K562 (cell line): ENCODE results near the gene RAB4B. TPM values are rescaled to one million over a fixed set of nuclear protein-coding genes. Genes with fewer than 3 reads are reported as not detected.

Source experiments
- ATAC-seq: fragments of 200-7000 bp; cut with Tn5 transposase; 3 replicates; pipeline ENCODE4 v1.9.1; 2020; ENCODE audit warnings: moderate library complexity
- BruUV-seq: library from RNA; stranded (reverse); fragments of 400-500 nt; replicated peaks from 2 replicates; lab custom pipeline; 2021; lab: Mats Ljungman, UMichigan
- CTCF ChIA-PET: fragments of 300-600 bp; formaldehyde crosslinking; extraction: SDS; loops from one replicate; lab custom pipeline; 2021; ENCODE audit warnings: low intra/inter-chr PET ratio; lab: Yijun Ruan, JAX
- POLR2A ChIA-PET: fragments of 300-600, 350-650 bp; sonication (Branson Sonifier 250); formaldehyde crosslinking; extraction: SDS; loops from one replicate; lab custom pipeline; 2021; ENCODE audit warnings: antibody characterized with exemption, inconsistent platforms; lab: Yijun Ruan, JAX
- DNase-seq, 4 experiments: peaks; one replicate each; pipeline versions ENCODE4 v3.0.0 to v3.0.0-alpha.2; 2011 to 2018; ENCODE audit warnings: low spot score in 3 of 4, mixed read lengths in 3 of 4; ENCODE audit errors: extremely low read depth in 1 of 4
- FAIRE-seq: peaks from 2 replicates; lab custom pipeline; 2011; peaks lifted over from hg19 to GRCh38; lab: Jason Lieb, UNC
- H2AFZ ChIP-seq: 2 replicates; pipeline ENCODE4 v1.6.0; 2011; ENCODE audit warnings: low read depth, low read length, control low read depth, inconsistent platforms
- H3K27ac ChIP-seq: fragments of 200-600 bp; 3 replicates; pipeline ENCODE4 v1.8.0; 2011; ENCODE audit warnings: low read depth, mild to moderate bottlenecking, control low read depth, inconsistent platforms, low read length, moderate library complexity, mixed read lengths; ENCODE audit errors: extremely low read depth
- H3K27me3 ChIP-seq, 2 experiments: fragments of 300-600 bp in 1 of 2; 2 replicates in 1 of 2; 3 replicates in 1 of 2; pipeline versions ENCODE4 v1.6.0 to v1.8.0; 2011; ENCODE audit warnings: inconsistent platforms in 2 of 2, low read length in 2 of 2, mild to moderate bottlenecking in 1 of 2, mixed read lengths in 1 of 2, moderate library complexity in 1 of 2; ENCODE audit not compliant: control insufficient read depth in 2 of 2, insufficient read depth in 2 of 2
- H3K36me3 ChIP-seq: fragments of 300-600 bp; 3 replicates; pipeline ENCODE4 v1.8.0; 2011; ENCODE audit warnings: mild to moderate bottlenecking, low read length, inconsistent platforms; ENCODE audit not compliant: control insufficient read depth, insufficient read depth
- H3K4me1 ChIP-seq, 2 experiments: fragments of 200-600 bp in 1 of 2; replicated peaks in 1 of 2; 2 replicates in 1 of 2; 3 replicates in 1 of 2; pipeline versions ENCODE4 v1.5.1 to v1.8.0; 2011; ENCODE audit warnings: inconsistent platforms in 2 of 2, low read length in 2 of 2, mild to moderate bottlenecking in 1 of 2, mixed read lengths in 1 of 2, moderate library complexity in 1 of 2; ENCODE audit not compliant: control insufficient read depth in 2 of 2, insufficient read depth in 2 of 2
- H3K4me2 ChIP-seq: 2 replicates; pipeline ENCODE4 v1.6.1; 2011; ENCODE audit warnings: low read length, control low read depth, inconsistent platforms, mixed read lengths; ENCODE audit not compliant: insufficient read depth
- H3K4me3 ChIP-seq: fragments of 200-600 bp; sonication (generic), shearing (Covaris generic); 2 replicates; pipeline ENCODE4 v1.5.1; 2016; ENCODE audit warnings: control low read depth, inconsistent platforms
- H3K79me2 ChIP-seq: fragments of 200-600 bp; 3 replicates; pipeline ENCODE4 v1.8.0; 2011; ENCODE audit warnings: low read length, inconsistent platforms; ENCODE audit not compliant: control insufficient read depth, insufficient read depth
- H3K9ac ChIP-seq, 2 experiments: 2 replicates each; pipeline versions ENCODE4 v1.6.0 to v1.6.1; 2011; ENCODE audit warnings: low read depth in 2 of 2, low read length in 2 of 2, control low read depth in 1 of 2, inconsistent platforms in 1 of 2, mild to moderate bottlenecking in 1 of 2, mixed read lengths in 1 of 2; ENCODE audit not compliant: insufficient read depth in 1 of 2
- H3K9me1 ChIP-seq: one replicate; pipeline ENCODE4 v1.6.0; 2011; ENCODE audit warnings: inconsistent platforms, mild to moderate bottlenecking, low read length, moderate library complexity; ENCODE audit not compliant: control insufficient read depth, insufficient read depth
- H3K9me3 ChIP-seq: replicated peaks from 2 replicates; pipeline ENCODE4 v1.5.1; 2011; ENCODE audit warnings: low read depth, low read length, inconsistent platforms; ENCODE audit not compliant: control insufficient read depth, insufficient read depth
- H4K20me1 ChIP-seq: replicated peaks from 2 replicates; pipeline ENCODE4 v1.6.1; 2011; ENCODE audit warnings: low read length, inconsistent platforms, mixed read lengths; ENCODE audit not compliant: control insufficient read depth, insufficient read depth
- POLR2A ChIP-seq: fragments of 450-650 bp; conservative IDR thresholded peaks from 2 replicates; pipeline ENCODE4 v1.6.1; 2016
- TFAP4 ChIP-seq: sonication (generic); formaldehyde crosslinking; IDR thresholded peaks from 2 replicates; pipeline ENCODE4 v1.8.0; 2022; ENCODE audit warnings: missing genetic modification reagents, mild to moderate bottlenecking, moderate library complexity, borderline replicate concordance
- ZBTB33 ChIP-seq: sonication (generic); formaldehyde crosslinking; IDR thresholded peaks from 2 replicates; pipeline ENCODE4 v1.8.1; 2023; ENCODE audit warnings: mild to moderate bottlenecking, missing genetic modification reagents
- WGBS: fragments of 100-300 bp; shearing (Covaris generic); methylation state at CpG from one replicate; pipeline ENCODE4 v1.1.6; 2016; ENCODE audit warnings: low coverage, mixed read lengths; ENCODE audit not compliant: insufficient coverage; ENCODE audit errors: missing lambda C conversion rate; 5-methylcytosine and 5-hydroxymethylcytosine counted together
- in situ Hi-C: fragments of 300-500 bp; cut with MboI; formaldehyde crosslinking; loops from 4 replicates; pipeline ENCODE4 v1.15.0; 2018; ENCODE audit warnings: inconsistent platforms, mixed read lengths
- intact Hi-C: fragments of 100-400 bp; cut with micrococcal nuclease; formaldehyde crosslinking; loops from 2 replicates; pipeline ENCODE4 v1.14.2; 2022
- polyA plus RNA-seq, 8 experiments: library from polyadenylated mRNA; depleted of rRNA in 4 of 8; stranded (reverse) in 5 of 8; unstranded in 3 of 8; fragments of >200 nt; fragmentation: Nextera tagmentation in 2 of 8; fragmentation: Illumina TruSeq in 1 of 8; extraction: Ambion mirVana in 2 of 8; extraction: Trizol in 1 of 8; gene quantifications; 2 replicates each; pipeline versions ENCODE4 v1.2.1 to v1.2.3, GENCODE V29; 2011 to 2014; ENCODE audit warnings: inconsistent platforms in 1 of 8, missing spikeins in 1 of 8
- total RNA-seq, 7 experiments: library from RNA; depleted of rRNA in 6 of 7; stranded (reverse); fragments of >200 nt in 6 of 7; fragmentation: Illumina TruSeq in 2 of 7; extraction: Trizol in 2 of 7; gene quantifications; 2 replicates each; pipeline versions ENCODE4 v1.2.1 to v1.2.3, GENCODE V29; 2011 to 2021; ENCODE audit warnings: low replicate concordance in 1 of 7

The RAB4B gene
- total and polyA plus RNA-seq, 9 of the 15 experiments (the other 6 are each of a cell fraction or from before 2014, with no cell fraction given) = 0.28 to 20.4 (median 9.0) TPM

GRCh38 chr19:40739871-40740703 lies 38.0 kb upstream of the RAB4B start (continued):
- TF ChIP-seq ZBTB33 (CRISPR knock-in tag) (0 out of 2 replicates have a peak, but pooled peaks have one; percentile 45), TFAP4 (CRISPR knock-in tag) (peak; percentile 22; the same call in 1 of the 2 replicates), POLR2A (peak; percentile 43; the same call in 1 of the 2 replicates)
- TF ChIP-seq, all 486 proteins: peak for 5

DNA sequence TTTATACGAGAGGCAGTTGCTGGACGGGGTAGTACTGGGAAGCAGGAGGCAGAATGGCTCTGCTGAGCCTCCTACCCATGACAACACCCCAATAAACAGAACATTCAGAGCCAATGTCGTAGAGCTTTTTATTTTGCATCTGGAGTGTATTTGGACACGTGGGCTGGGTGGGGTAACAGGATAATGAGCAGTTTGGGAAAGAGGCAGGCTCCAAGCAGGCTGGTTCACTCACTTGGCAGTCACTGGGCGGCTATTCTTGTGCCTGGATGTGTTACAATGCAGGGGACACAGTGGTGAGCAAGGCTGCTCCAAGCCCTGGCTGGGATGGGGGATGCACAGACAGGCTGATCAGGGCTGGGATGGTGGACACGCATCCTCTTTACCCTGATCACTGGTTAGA lies 37.3 kb upstream of the RAB4B start:
- intact Hi-C loops = loop anchor here (5.0 kb wide), 1 partner anchor 78 kb away; no protein-coding TSS in a partner anchor
- ChIA-PET POLR2A (interaction anchor here (0.5 to 2.0 kb wide), 6 partner anchors 9 to 410 kb away, joined by 3 to 9 read pairs (median 4); partner anchors contain the start of genes ACTMAP and SNRPA), CTCF (no interaction called here)
- no peak overlapping the region for H3K4me2 ChIP-seq
- ATAC-seq (no peak), DNase-seq (no peak), FAIRE-seq (no peak)
- H3K9me1 ChIP-seq = no peaks in the 10 kb centered on the region
- peak overlapping the region in 1 of 2 experiments; percentile 84; a peak in 1 of 4 replicates for H3K9ac ChIP-seq
- no peak overlapping the region for H2AFZ ChIP-seq
- H3K27me3 ChIP-seq = no peaks in the 10 kb centered on the region
- 0 out of 2 replicates have a peak, but pooled peaks cover 3% of the 10 kb centered on the region for H4K20me1 ChIP-seq
- BruUV-seq = no TSS peak
- in situ Hi-C loops = no loop called here
- no peaks in the 10 kb centered on the region for H3K79me2 ChIP-seq
- no peaks in the 10 kb centered on the region for H3K9me3 ChIP-seq
- 79% methylated on average over 6 of the region's 6 CpGs for WGBS
- H3K27ac ChIP-seq = no peak overlapping the region
- H3K36me3 ChIP-seq = peaks cover 36% of the 10 kb centered on the region; the same call in 2 of the 3 replicates
- H3K4me1 ChIP-seq = peaks cover 0 to 42% of the 10 kb centered on the region in 2 experiments; a peak in 3 of 5 replicates
- no peak overlapping the region for H3K4me3 ChIP-seq
